Measurements from ENCODE around the gene NFKBIL1.
"Not testable (repeated sequence)": the region's sequence is repeated elsewhere in the genome, so short reads cannot be mapped to it uniquely, and the experiment has no call there.

Gene NFKBIL1

DNA sequence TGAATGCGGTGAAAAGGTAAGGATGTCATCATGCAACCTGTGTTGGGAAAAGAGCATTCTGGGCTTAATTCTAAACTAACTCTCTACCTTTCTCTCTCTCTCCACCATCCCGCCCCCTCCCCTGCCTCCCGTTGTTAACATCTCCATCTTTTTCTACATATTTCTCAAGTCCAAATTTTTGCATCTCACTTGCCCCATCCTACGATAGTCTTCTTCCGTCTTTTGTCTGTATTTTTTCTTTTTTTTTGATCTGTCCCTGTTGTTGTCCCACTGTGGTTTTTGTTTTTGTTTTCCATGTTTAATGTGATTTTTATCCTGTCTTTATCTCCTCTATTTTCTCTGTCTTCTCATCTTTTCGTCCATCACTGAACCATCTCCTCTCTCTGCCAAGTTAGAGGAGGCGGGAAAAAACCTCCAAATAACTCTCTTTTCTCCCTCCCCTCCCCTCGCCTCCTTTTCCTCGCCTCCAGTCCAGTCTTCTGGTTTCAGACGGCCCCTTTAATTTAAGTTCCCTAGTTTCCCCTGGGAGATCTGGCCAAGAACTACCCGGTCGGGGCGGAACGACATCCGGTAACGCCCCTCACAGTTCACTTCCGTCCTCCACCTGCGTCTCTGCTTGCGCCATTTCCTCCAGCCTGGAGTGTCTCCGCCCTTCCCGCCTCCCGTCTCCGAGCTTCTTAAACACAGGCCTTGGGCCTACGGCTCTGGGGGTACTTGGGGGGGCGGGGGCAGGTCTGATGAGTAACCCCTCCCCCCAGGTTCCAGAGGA, at the start of gene NFKBIL1:
Gene NFKBIL1 (plus strand): TSS at position 651 of the 769 bp plus-strand sequence. CDS start 87 bp downstream, at position 738.
- peak; percentile 87 for DNase-seq (ENCODE audit: low read depth)

- DNase-seq (ENCODE audit: low read depth), result no peak
These were observed 48.7 kb upstream of the NFKBIL1 start for GRCh38 chr6:31498748-31499147.

- not testable (repeated sequence) for DNase-seq (ENCODE audit: low read depth)
These were observed 47.8 kb upstream of the NFKBIL1 start for GRCh38 chr6:31499648-31500047.

- no peak for DNase-seq (ENCODE audit: low read depth)
These were observed 44.8 kb upstream of the NFKBIL1 start for GRCh38 chr6:31502586-31502985.

GRCh38 chr6:31509036-31509435, 38.4 kb upstream of the NFKBIL1 start:
- not testable (repeated sequence) for DNase-seq (ENCODE audit: low read depth)

DNA sequence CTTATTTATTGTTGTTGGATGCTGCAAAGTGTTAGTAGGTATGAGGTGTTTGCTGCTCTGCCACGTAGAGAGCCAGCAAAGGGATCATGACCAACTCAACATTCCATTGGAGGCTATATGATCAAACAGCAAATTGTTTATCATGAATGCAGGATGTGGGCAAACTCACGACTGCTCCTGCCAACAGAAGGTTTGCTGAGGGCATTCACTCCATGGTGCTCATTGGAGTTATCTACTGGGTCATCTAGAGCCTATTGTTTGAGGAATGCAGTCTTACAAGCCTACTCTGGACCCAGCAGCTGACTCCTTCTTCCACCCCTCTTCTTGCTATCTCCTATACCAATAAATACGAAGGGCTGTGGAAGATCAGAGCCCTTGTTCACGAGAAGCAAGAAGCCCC, 37.4 kb upstream of the NFKBIL1 start:
- no peak for DNase-seq (ENCODE audit: low read depth)

- no peak for DNase-seq (ENCODE audit: low read depth)
These were observed 33.8 kb upstream of the NFKBIL1 start for GRCh38 chr6:31513456-31514165.

DNA sequence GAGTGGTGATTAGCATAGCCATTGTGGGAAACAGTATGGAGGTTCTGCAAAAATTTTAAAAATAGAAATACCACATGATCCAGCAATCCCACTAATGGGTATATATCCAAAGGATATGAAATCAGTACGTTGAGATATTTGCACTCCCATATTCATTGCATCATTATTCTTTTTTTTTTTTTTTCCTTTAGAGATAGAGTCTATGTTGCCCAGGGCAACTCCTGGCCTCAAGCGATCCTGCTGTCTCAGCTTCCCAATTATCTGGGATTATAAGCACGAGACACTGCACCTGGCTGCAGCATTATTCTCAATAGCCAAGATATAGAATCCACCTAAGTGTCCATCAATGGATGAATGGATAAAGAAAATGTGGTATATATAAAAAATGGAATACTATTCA, 25.6 kb upstream of the NFKBIL1 start:
- DNase-seq (ENCODE audit: low read depth), result no peak

- DNase-seq (ENCODE audit: low read depth), result no peak
These were observed 21.9 kb upstream of the NFKBIL1 start for GRCh38 chr6:31525553-31525931.

DNA sequence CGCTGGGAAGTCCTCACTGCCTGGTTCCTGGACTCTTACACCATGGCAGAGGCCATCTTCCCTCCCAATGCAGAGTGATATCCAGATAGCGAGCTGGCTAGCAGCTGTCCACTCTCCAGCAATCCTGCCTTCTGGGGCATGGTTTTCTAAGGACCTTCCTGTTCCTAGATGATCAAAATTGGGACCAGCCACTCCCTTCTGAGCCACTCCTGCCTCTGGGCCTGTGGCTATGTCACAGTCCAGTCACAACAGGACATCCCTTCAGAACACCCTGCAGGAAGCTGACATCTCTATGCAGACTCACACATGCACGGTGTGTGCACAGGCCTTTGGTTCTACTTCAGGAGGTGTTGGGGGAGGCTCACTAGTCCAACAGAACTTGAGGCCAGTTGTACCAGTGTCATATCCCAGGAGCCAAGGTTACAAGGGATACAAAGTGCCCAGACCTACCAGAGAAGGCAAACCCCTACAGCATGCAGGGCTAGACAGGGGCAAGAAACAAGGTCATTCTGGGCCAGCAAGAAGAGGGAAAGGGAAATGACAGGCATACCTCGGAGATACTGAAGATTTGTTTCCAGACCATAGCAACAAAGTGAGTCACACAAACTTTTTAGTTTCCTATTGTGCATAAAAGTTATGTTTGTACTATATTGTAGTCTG, 21.3 kb upstream of the NFKBIL1 start:
- no peak for DNase-seq (ENCODE audit: low read depth)

- DNase-seq (ENCODE audit: low read depth), result no peak
These were observed 19.1 kb upstream of the NFKBIL1 start for GRCh38 chr6:31528307-31528777.

- no peak for DNase-seq (ENCODE audit: low read depth)
These were observed 18.5 kb upstream of the NFKBIL1 start, which contains the start of gene MCCD1 for GRCh38 chr6:31528821-31529328. TSS of gene MCCD1 (plus strand) at chr6:31528962. CDS start at chr6:31529015, 53 bp downstream.

GRCh38 chr6:31529329-31530150, 17.9 kb upstream of the NFKBIL1 start:
- DNase-seq (ENCODE audit: low read depth), result no peak

GRCh38 chr6:31530659-31531058, 16.7 kb upstream of the NFKBIL1 start:
- DNase-seq (ENCODE audit: low read depth), result no peak

GRCh38 chr6:31531162-31531561, 16.2 kb upstream of the NFKBIL1 start:
- DNase-seq (ENCODE audit: low read depth), result no peak

GRCh38 chr6:31531771-31532643, 15.4 kb upstream of the NFKBIL1 start:
- no peak for DNase-seq (ENCODE audit: low read depth)

GRCh38 chr6:31532644-31533454, 14.6 kb upstream of the NFKBIL1 start:
- no peak for DNase-seq (ENCODE audit: low read depth)

- DNase-seq (ENCODE audit: low read depth), result no peak
These were observed 14.0 kb upstream of the NFKBIL1 start for GRCh38 chr6:31533455-31533841.

GRCh38 chr6:31534011-31534410, 13.4 kb upstream of the NFKBIL1 start:
- DNase-seq (ENCODE audit: low read depth), result no peak
